HEK293 (cell line): Measurements from ENCODE around the gene DAAM1.

Source experiments
- BCL11A ChIP-seq: fragments of 450-650 bp; formaldehyde crosslinking; IDR thresholded peaks from 2 replicates; pipeline ENCODE4 v1.5.1; 2016; ENCODE audit warnings: low read depth, missing biosample characterization, missing genetic modification characterization
- CTCF ChIP-seq: fragments of 450-650 bp; formaldehyde crosslinking; IDR thresholded peaks from 2 replicates; pipeline ENCODE4 v1.5.1; 2016; ENCODE audit warnings: missing biosample characterization, missing genetic modification characterization
- REST ChIP-seq: fragments of 450-650 bp; formaldehyde crosslinking; IDR thresholded peaks from 2 replicates; pipeline ENCODE4 v1.5.1; 2016; ENCODE audit warnings: missing biosample characterization, missing genetic modification characterization
- ZBTB7A ChIP-seq: fragments of 450-650 bp; formaldehyde crosslinking; IDR thresholded peaks from 2 replicates; pipeline ENCODE4 v1.5.1; 2016; ENCODE audit warnings: low read depth, missing biosample characterization, missing genetic modification characterization
- ZNF169 ChIP-seq: fragments of 450-650 bp; formaldehyde crosslinking; IDR thresholded peaks from 2 replicates; pipeline ENCODE4 v1.5.1; 2016; ENCODE audit warnings: missing biosample characterization, missing genetic modification characterization
- ZNF549 ChIP-seq: fragments of 450-650 bp; IDR thresholded peaks from 2 replicates; pipeline ENCODE4 v1.5.1; 2018; ENCODE audit warnings: missing biosample characterization, missing genetic modification characterization, mild to moderate bottlenecking, inconsistent platforms, moderate library complexity
- ZNF792 ChIP-seq: fragments of 450-650 bp; formaldehyde crosslinking; IDR thresholded peaks from 2 replicates; pipeline ENCODE4 v1.5.1; 2016; ENCODE audit warnings: missing biosample characterization, missing genetic modification characterization
- ZSCAN30 ChIP-seq: fragments of 450-650 bp; IDR thresholded peaks from 2 replicates; pipeline ENCODE4 v1.5.1; 2018; ENCODE audit warnings: missing biosample characterization, mild to moderate bottlenecking, missing genetic modification characterization, moderate library complexity

GRCh38 chr14:59370158-59370742, 181.8 kb downstream of the DAAM1 start:
- no peak for TF ChIP-seq ZNF792
- TF ChIP-seq BCL11A (tag by site-specific recombination) = no peak
- no peak for TF ChIP-seq ZNF169 (tag by site-specific recombination)
- TF ChIP-seq ZSCAN30 (tag by site-specific recombination) = no peak
- no peak for TF ChIP-seq ZBTB7A (tag by site-specific recombination)
- no peak for TF ChIP-seq CTCF (tag by site-specific recombination)
- TF ChIP-seq ZNF549 = no peak
- TF ChIP-seq REST (tag by site-specific recombination) = no peak
